Suppressor macrophage treated with lipopolysaccharide for 1 hour (primary cell): ENCODE data around the gene CDH4.

Experiments
- DNase-seq, 3 donors: peaks; one replicate each; pipeline ENCODE4 v3.0.0-alpha.2; 2020 to 2022

The CDH4 gene

GRCh38 chr20:61621035-61621730 is 369.1 kb downstream of the CDH4 start:
- no peak for DNase-seq

DNA sequence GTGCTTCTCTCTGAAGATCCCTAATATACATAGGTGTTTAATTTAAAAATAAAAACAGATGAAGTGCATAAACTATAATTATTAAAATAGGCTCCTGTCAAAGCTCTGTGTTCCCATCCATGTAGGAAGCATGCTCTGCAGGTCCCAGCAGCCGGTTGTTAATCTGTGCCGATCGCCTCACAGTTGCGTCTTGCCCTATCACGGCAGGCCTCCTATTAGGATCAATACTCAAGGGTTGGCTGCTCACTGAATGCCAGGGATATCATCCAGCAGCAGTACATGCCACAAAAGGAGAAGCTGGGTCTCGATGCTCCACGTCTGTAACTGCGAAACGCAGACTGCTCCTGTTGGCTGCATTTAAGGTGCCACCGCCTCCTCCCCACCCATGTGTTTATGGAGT is 369.8 kb downstream of the CDH4 start:
- DNase-seq, result no peak

DNA sequence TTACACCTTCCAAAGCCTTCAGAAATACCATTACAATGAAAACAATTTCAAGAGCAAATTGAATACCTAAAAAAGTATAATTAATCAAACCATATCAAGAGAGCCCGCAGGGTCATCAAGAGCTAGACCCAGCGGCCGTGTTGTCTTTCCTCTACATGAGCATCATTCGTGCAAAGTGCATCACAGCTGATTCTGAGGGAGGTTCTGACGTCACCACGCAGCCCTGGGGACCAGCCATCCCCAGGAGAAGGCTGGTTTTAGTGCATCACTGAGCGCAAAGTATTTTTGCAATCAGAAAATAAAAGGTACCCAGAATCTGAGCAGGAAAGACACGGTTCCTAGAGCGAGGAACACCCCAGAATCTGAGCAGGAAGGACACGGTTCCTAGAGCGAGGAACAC is 371.4 kb downstream of the CDH4 start:
- no peak for DNase-seq

- no peak for DNase-seq
Measured at GRCh38 chr20:61625246-61625645, 373.2 kb downstream of the CDH4 start.

GRCh38 chr20:61626412-61626811 is 374.4 kb downstream of the CDH4 start:
- no peak for DNase-seq

DNA sequence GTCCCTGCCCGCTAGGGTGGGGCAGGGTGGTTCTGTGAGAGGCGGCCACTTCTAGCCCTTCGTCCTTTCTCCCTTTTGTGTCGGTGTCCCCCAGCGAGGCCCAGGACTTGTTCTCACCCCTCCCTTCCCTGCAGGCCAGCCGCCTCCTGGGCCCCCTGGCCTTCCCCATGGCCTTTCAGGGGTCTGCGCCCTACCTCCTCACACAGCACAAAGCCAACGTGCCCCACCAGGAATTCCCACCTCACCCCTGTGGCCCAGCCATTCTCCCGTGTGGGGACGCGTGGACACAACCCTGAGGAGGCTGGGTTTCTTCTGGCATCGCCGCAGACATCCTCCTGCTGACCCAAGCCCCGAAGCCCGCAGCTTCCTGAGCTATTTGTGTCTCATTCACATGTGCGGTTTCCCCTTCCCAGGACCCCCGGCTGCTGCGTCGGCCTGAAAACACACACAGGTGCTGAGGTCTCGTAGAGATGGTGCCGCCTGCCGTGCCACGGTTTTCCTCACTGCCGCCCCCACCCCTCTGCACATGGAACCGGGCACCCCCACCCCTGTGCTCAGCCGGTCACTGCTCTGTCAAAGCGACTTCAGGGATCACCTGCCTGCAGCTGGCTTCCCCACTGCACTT is 375.8 kb downstream of the CDH4 start:
- DNase-seq, result no peak

- DNase-seq, result no peak
Measured at GRCh38 chr20:61628480-61628879, 376.4 kb downstream of the CDH4 start.

GRCh38 chr20:61628901-61629601 is 377.0 kb downstream of the CDH4 start:
- no peak for DNase-seq

GRCh38 chr20:61629602-61630390 is 377.7 kb downstream of the CDH4 start:
- DNase-seq, result no peak

DNA sequence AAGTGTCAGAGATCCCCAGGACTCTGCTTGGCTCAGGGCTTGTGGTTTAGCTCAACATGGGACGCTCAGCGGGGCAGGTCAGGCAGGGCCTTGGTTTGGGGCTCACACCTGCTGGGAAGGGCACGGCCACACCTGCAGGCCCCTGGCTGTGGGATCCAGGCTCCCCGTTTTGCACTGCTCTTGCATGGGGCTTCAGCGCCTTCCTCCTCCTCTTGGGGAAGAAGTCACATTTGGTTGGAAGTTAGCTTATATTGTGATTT is 378.3 kb downstream of the CDH4 start:
- no peak for DNase-seq

DNA sequence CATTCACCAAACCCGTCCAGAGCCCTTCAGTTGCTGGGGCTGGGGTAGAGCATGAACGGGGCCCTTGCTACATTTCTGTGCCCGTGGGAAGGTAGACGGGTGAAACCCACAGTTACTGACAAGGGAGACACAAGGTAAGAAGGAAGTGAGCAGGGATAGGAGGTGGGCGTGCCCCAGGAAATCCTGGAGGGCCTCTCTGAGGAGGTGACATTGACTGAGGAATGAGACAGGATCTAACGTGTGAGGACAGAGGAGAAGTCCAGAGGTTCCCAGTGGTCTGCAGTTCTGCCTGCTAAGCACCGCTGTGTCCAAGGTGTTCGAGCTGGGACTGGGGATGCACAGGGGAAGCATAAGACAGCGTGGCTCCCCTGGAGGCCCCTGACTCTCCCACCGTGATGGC is 378.8 kb downstream of the CDH4 start:
- DNase-seq, result no peak

DNA sequence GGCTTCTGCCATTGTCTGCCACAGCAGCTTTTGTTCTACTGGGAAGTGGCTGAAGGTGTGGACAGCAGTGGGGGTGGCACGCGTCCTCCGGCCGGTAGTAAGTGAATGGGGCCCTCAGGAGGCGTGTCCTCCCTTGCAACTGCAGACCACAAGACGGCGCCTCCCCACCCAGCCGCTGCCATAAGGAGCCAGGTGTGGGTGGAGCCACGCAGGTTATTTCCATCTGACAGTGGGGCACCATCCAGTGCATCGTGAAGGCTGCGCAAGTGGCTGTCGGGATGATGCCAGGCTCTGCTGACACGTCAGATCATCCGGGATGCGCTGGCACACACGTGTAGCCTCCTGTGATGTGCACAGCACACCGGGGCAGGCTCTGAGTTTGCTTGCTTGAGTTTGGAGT is 379.7 kb downstream of the CDH4 start:
- DNase-seq, result no peak

DNA sequence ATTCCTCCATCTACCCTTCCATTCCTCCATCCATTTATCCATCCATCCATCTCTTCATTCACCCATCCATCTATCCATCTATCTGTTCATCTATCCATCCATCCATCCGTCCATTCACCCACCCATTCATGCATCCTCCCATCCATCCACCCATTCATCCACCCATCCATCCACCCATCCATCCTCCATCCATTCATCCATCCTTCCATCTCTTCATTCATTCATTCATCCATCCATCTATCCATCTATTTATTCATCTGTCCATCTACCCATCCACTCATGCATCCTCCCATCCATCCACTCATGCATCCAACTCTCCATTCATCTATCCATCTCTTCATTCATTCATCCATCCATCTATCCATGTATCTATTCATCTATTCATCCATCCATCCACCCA is 380.9 kb downstream of the CDH4 start:
- DNase-seq, result no peak

GRCh38 chr20:61634376-61635145 is 382.5 kb downstream of the CDH4 start:
- DNase-seq, result no peak

DNA sequence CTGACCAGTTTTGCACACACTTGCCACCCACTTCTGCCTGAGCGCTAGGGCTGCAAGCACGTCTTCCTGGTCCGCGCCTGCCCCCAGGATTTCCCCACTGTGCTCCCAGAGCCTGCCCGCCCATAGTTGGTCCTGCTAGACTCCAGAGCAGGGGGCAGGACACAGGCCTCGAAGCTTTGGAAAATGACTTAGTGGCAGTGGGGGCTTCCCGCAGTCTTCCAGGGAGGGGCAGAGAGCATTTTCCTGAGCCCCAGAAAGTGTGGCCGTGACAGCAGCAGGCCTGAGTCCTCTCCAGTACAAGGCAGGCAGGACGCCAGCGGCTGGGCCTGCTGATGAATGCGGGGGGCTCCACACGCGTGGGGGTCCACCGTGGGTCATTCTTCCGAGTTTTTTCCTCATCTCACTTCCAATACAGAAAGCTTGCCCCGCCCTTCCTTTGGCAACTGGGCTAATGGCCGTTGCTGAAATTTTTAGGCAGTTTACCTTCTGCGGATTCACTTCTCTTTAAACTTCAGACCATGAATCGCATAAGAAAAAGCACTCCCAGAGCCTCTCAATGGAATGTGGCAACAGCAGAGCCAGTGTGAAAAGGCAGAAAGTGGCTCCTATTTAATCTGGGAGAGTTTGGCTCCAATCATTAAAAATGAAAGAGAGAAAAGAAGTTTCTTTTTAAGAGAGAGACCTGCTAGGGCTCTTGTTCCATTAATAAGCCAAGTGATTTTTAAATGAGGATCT is 383.8 kb downstream of the CDH4 start:
- DNase-seq, result no peak

GRCh38 chr20:61636531-61637116 is 384.6 kb downstream of the CDH4 start:
- no peak for DNase-seq

DNA sequence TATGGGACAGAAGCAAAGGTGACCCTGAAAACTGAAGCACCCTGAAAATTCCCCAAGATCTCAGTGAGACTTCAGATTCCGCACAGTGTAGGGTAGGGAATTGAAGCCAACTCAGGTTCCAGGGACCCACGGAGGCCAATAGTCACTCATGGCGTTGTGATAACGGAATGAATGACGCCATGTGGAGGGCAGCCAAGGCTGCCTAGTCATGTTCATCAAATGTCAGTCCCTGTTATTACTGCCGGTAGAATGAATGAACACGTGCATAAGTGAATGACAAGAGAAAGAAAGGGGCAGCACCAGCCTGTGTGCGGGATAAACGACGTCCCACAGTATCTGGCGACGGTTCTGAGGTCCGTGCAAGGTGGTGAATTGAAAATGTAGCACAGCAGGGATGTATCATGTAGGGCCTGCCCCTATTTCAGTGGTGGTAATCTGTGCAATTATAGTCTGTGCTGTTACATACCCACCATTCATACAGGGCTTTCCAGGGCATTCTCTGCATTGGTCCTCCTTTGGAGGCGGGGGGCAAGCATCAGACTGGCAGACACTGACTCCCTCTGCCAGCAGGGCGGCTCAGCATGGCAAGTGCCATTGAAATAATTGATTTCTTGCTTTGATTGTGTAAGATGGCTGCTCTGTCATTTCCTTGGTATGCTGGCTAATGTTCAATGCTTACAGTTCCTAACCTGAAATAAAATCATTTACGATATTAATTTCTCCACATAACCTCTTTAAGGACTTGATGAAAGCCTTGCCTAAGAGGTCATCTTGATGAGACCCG is 386.9 kb downstream of the CDH4 start:
- DNase-seq, result no peak

GRCh38 chr20:61640131-61640870 is 388.2 kb downstream of the CDH4 start:
- no peak for DNase-seq

DNA sequence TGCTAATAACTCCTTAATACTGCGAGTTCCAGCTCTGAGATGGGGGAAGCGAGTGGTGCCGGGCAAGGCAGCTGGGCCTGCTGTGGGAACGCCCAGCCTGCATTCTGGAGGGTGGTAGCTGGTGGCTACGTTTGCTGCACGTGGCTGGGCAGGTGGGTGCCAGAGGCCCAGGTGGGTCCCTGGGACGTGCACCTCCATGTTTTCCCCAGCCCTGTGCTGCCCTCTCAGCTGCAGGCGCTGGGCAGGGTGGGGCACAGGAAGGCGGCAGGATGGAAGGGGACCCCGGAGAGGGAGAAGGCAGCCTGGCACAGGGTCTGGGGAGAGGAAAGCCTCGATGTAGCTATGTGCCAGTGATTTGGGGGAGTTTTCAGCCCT is 388.8 kb downstream of the CDH4 start:
- no peak for DNase-seq

DNA sequence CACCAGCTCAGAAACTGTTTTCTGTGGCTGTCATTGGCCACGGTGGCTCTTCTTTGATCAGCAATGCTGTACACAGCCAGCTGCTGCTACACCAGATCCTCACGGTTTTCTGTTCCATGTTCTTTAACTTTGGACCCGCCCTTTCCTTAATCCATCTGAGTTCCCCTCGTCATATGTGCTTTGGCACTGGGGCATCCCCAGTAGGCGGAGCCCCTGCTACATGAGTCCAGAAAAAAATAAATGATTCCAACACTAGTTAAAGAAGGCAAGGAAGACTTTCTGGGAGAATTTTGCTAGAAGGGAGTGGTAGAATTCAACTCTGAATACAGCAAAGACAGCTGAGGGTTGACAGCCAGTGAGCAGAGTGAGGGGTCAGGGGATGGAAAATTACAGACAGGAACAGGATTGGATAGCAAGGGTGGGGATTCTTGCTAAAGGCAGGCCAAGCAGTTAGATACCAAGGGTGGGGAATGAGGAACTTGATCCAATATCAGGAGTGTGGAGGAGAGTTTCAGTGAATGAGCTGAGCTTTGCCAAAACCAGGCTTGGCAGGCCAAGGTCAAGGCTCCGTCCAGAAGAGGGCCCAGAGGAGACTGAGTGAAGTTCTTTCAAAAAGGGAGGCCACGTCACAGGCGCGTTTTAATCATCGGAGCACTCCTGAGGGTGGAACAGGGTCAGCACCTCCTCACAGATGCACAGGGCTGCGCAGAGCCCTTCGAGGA is 391.8 kb downstream of the CDH4 start:
- DNase-seq, result no peak
